NB4 (cell line): ENCODE data around the gene PLS3.

Experiments used
- MYC ChIP-seq: IDR thresholded peaks from 2 replicates; pipeline ENCODE4 v1.6.1; 2011; ENCODE audit warnings: low read depth, low read length
- POLR2A ChIP-seq: IDR thresholded peaks from 2 replicates; pipeline ENCODE4 v1.6.1; 2011; ENCODE audit warnings: mild to moderate bottlenecking; ENCODE audit not compliant: insufficient read length; ENCODE audit errors: extremely low read depth
- TF ChIP-seq, protein P1 (sequence below): IDR thresholded peaks from one replicate; pipeline ENCODE4 v1.5.1; 2012; ENCODE audit warnings: low read depth, low read length
- TF ChIP-seq, protein P2 (sequence below): IDR thresholded peaks from 2 replicates; pipeline ENCODE4 v1.6.1; 2011; ENCODE audit warnings: low read depth, low read length

DNA sequence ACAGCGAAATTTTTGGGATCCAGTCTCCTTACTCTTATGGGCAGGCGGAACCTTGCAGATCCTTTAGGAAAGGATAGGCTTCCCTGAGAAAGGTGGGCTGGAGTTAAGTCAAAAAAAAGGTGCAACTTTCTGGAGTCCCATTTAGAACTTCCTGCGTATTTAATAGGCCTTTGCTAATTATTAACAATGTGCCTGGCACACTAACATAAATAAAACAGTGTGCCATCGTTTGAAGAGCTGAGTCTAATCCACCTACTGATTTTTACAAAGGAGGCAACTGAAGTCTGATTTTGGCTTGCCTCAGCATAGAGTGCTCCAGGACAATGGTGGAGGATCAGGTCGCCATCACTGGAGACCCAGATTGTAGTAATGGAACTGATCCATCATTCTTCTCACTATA lies 15.7 kb downstream of the PLS3 start:
- TF ChIP-seq POLR2A (no peak), MYC (no peak)
- TF ChIP-seq, protein P1, sequence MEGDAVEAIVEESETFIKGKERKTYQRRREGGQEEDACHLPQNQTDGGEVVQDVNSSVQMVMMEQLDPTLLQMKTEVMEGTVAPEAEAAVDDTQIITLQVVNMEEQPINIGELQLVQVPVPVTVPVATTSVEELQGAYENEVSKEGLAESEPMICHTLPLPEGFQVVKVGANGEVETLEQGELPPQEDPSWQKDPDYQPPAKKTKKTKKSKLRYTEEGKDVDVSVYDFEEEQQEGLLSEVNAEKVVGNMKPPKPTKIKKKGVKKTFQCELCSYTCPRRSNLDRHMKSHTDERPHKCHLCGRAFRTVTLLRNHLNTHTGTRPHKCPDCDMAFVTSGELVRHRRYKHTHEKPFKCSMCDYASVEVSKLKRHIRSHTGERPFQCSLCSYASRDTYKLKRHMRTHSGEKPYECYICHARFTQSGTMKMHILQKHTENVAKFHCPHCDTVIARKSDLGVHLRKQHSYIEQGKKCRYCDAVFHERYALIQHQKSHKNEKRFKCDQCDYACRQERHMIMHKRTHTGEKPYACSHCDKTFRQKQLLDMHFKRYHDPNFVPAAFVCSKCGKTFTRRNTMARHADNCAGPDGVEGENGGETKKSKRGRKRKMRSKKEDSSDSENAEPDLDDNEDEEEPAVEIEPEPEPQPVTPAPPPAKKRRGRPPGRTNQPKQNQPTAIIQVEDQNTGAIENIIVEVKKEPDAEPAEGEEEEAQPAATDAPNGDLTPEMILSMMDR: no peak
- TF ChIP-seq, protein P2, sequence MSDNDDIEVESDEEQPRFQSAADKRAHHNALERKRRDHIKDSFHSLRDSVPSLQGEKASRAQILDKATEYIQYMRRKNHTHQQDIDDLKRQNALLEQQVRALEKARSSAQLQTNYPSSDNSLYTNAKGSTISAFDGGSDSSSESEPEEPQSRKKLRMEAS: no peak
